Raji (cell line): ENCODE data around the gene ARHGEF35.
"Not testable (repeated sequence)": the region's sequence is repeated elsewhere in the genome, so short reads cannot be mapped to it uniquely, and the experiment has no call there.

Experiments
- POLR2A ChIP-seq: IDR thresholded peaks from 2 replicates; pipeline ENCODE4 v1.6.1; 2011; ENCODE audit warnings: low read depth, low read length, control low read depth; ENCODE audit not compliant: insufficient read depth

The ARHGEF35 gene

DNA sequence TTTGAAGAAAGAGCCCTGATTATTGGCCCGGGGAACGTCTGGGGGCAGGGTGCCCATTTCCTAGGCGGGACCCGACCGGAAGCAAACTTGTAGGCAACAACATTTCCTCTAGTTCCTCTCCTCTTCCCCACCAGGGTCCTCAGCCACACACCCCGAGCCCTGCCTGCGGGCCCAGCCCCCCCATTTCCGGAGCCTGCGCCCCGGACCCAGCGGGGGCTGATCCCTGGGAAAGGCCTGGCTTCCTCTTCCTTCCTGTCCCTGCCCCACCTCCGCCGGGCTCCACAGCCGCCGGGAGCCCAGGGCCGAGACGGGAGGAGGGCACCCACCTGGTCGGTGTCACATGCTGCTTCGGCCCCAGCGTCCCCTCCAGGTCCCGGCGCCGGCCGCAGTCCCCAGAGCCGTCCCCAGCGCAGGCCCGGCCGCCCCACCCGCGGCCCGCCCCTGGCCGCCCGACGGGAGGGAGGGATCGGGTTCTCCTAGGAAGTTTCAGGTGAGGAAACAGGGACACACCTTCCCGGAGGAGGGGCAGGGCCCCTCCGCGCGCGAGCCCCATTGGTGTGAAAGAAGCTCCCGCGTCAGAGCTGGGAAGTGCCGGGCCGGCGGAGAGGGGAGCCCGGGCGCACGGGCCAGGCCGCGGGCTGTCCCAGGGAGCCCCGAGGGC, at the start of gene ARHGEF35:
Gene ARHGEF35 (minus strand): TSS at position 622 of the 661 bp plus-strand sequence. CDS start 7,450 bp downstream, outside the sequence.
- TF ChIP-seq POLR2A: not testable (repeated sequence)

- TF ChIP-seq POLR2A: not testable (repeated sequence)
These were observed 43.7 kb upstream of the ARHGEF35 start, which contains the start of gene OR2A42 for GRCh38 chr7:144239365-144239764. TSS of gene OR2A42 (minus strand) at chr7:144239605. CDS start at chr7:144232843, 6,762 bp downstream.

GRCh38 chr7:144183166-144183565, 12.5 kb downstream of the ARHGEF35 start, which contains the start of gene CTAGE4:
TSS of gene CTAGE4 (plus strand) at chr7:144183466. CDS start at chr7:144183504, 38 bp downstream.
- TF ChIP-seq POLR2A: not testable (repeated sequence)

DNA sequence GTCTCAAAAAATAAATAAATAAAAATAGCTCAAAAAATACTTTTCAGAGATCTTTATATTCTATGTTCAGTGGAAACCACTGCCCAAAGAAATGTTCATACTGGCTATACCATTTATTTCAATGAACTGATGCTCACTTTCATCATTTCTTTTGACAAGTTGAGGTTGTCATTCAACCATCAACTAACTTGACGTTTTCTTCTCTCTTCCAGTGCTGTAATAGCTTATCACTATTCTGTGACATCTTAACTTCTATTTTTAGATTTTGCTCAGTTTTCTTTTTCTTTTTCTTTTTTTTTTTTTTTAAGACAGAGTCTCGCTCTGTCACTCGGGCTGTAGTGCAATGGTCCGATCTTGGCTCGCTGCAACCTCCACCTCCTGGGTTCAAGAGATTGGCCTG, 21.0 kb downstream of the ARHGEF35 start:
- TF ChIP-seq POLR2A: no peak

DNA sequence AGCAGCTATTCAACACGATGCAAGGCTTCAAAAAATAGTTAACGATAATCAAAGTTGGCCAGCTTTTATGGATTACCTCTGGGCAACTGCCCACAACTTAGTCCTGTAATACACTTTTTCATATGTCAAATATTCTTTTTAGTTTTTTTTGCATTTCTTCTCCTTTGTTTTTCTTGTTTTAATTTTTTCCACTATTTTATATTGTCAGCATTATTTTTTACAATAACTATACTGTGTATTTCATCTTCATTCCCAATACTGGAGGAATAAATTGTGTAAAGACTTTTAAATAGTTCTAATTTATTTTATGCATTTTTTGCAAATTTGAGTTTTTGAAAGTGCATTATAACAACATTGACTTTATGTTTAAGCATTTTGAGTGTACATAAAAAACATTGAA, 30.8 kb downstream of the ARHGEF35 start:
- TF ChIP-seq POLR2A: no peak

DNA sequence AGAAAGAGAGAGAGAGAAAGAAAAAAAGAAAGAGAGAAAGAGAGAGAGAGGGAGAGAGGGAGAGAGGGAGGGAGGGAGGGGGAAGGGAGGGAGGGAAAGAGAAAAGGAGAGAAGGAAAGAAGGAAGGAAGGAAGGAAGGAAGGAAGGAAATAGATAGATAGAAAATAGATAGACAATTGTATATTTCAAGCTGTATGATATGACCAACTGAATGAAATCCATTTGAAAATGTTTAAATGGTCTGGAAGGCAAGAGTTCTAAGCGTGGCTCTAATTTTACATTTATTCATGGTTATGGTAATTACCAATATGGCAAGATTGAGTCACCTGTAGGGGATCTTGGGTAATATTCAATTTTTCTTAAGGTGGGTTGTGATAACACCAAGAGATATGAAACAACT, 36.8 kb downstream of the ARHGEF35 start:
- no peak for TF ChIP-seq POLR2A

- TF ChIP-seq POLR2A: no peak
These were observed 47.3 kb downstream of the ARHGEF35 start for GRCh38 chr7:144148224-144148827.

- no peak for TF ChIP-seq POLR2A
These were observed 51.2 kb downstream of the ARHGEF35 start for GRCh38 chr7:144144426-144144825.

- no peak for TF ChIP-seq POLR2A
These were observed 53.4 kb downstream of the ARHGEF35 start for GRCh38 chr7:144142187-144142586.

GRCh38 chr7:144137501-144137900, 58.1 kb downstream of the ARHGEF35 start:
- no peak for TF ChIP-seq POLR2A
